ENCODE results near the gene PODN. TPM values are rescaled to one million over a fixed set of nuclear protein-coding genes. Genes with fewer than 3 reads are reported as not detected.

The PODN gene
- total and polyA plus RNA-seq, 2 experiments from 2014 or later, result 3.9 to 9.2 TPM

GRCh38 chr1:53065391-53065790 is 3.4 kb downstream of the PODN start:
- peaks cover 15% of the 10 kb centered on the region for H3K4me1 ChIP-seq (ENCODE audit: insufficient read depth)
- TF ChIP-seq CTCF (IDR thresholded peaks at IDR 0.05; ENCODE audit: poor library complexity), result no peak
- TF ChIP-seq EZH2 (IDR thresholded peaks at IDR 0.05; ENCODE audit: borderline replicate concordance), result no peak
- no peak for TF ChIP-seq EZH2phosphoT487 (IDR thresholded peaks at IDR 0.05; ENCODE audit: low read depth, severe bottlenecking, unreplicated experiment)
- 95% methylated on average over 7 of the region's 7 CpGs for WGBS (ENCODE audit: low lambda C conversion rate, missing lambda C conversion rate)

GRCh38 chr1:53066488-53066887 is 4.5 kb downstream of the PODN start:
- no peak for TF ChIP-seq EZH2phosphoT487 (IDR thresholded peaks at IDR 0.05; ENCODE audit: low read depth, severe bottlenecking, unreplicated experiment)
- no peak for TF ChIP-seq CTCF (IDR thresholded peaks at IDR 0.05; ENCODE audit: poor library complexity)
- no peak for TF ChIP-seq EZH2 (IDR thresholded peaks at IDR 0.05; ENCODE audit: borderline replicate concordance)
- 60% methylated on average over 6 of the region's 6 CpGs for WGBS (ENCODE audit: low lambda C conversion rate, missing lambda C conversion rate)
- DNase-seq (ENCODE audit: low spot score), result no peak

More at GRCh38 chr1:53065391-53065790, 3.4 kb downstream of the PODN start:
- Histone ChIP-seq H3K79me2 (no peaks in the 10 kb centered on the region), H3K4me3 (no peak overlapping the region), H3K4me2 (no peak overlapping the region), H3K9me3 (ENCODE audit: low read depth) (no peaks in the 10 kb centered on the region), H3K9me2 (replicated peaks; ENCODE audit: insufficient read depth) (no peaks in the 10 kb centered on the region), H3K27ac (no peak overlapping the region), H4K20me1 (ENCODE audit: insufficient read depth, poor library complexity, severe bottlenecking) (no peaks in the 10 kb centered on the region), H3K36me3 (replicated peaks; ENCODE audit: insufficient read depth, low read depth) (no peaks in the 10 kb centered on the region), H3K27me3 (peaks cover 37% of the 10 kb centered on the region), H2AFZ (no peak overlapping the region)
- DNase-seq (ENCODE audit: low spot score), result no peak

GRCh38 chr1:53066891-53067738 is 5.1 kb downstream of the PODN start:
- DNase-seq (ENCODE audit: low spot score), result no peak
- no peak for TF ChIP-seq EZH2 (IDR thresholded peaks at IDR 0.05; ENCODE audit: borderline replicate concordance)
- TF ChIP-seq EZH2phosphoT487 (IDR thresholded peaks at IDR 0.05; ENCODE audit: low read depth, severe bottlenecking, unreplicated experiment), result no peak
- TF ChIP-seq CTCF (IDR thresholded peaks at IDR 0.05; ENCODE audit: poor library complexity), result no peak
- WGBS (ENCODE audit: low lambda C conversion rate, missing lambda C conversion rate), result 83% methylated on average over 13 of the region's 13 CpGs

More at GRCh38 chr1:53066488-53066887, 4.5 kb downstream of the PODN start:
- no peaks in the 10 kb centered on the region for H3K9me2 ChIP-seq (replicated peaks; ENCODE audit: insufficient read depth)
- no peaks in the 10 kb centered on the region for H3K36me3 ChIP-seq (replicated peaks; ENCODE audit: insufficient read depth, low read depth)
- no peak overlapping the region for H3K27ac ChIP-seq
- peaks cover 9% of the 10 kb centered on the region for H3K4me1 ChIP-seq (ENCODE audit: insufficient read depth)
- H3K4me2 ChIP-seq, result no peak overlapping the region
- no peaks in the 10 kb centered on the region for H3K79me2 ChIP-seq
- H3K27me3 ChIP-seq, result peaks cover 26% of the 10 kb centered on the region
- no peak overlapping the region for H2AFZ ChIP-seq
- H3K9me3 ChIP-seq (ENCODE audit: low read depth), result no peaks in the 10 kb centered on the region
- H3K4me3 ChIP-seq, result no peak overlapping the region
- no peaks in the 10 kb centered on the region for H4K20me1 ChIP-seq (ENCODE audit: insufficient read depth, poor library complexity, severe bottlenecking)

More at GRCh38 chr1:53066891-53067738, 5.1 kb downstream of the PODN start:
- Histone ChIP-seq H3K4me1 (ENCODE audit: insufficient read depth) (peaks cover 9% of the 10 kb centered on the region), H3K27me3 (peaks cover 23% of the 10 kb centered on the region), H3K36me3 (replicated peaks; ENCODE audit: insufficient read depth, low read depth) (no peaks in the 10 kb centered on the region), H3K79me2 (no peaks in the 10 kb centered on the region), H4K20me1 (ENCODE audit: insufficient read depth, poor library complexity, severe bottlenecking) (no peaks in the 10 kb centered on the region), H3K27ac (no peak overlapping the region), H3K4me2 (no peak overlapping the region), H2AFZ (no peak overlapping the region), H3K9me2 (replicated peaks; ENCODE audit: insufficient read depth) (no peaks in the 10 kb centered on the region), H3K9me3 (ENCODE audit: low read depth) (no peaks in the 10 kb centered on the region), H3K4me3 (no peak overlapping the region)

All from hepatocyte (in vitro differentiated cells).